HEK293 (cell line): ENCODE results near the gene SMTN.

Source experiments
- TCF7L2 ChIP-seq: IDR thresholded peaks from 2 replicates; pipeline ENCODE4 v1.6.1; 2011; ENCODE audit warnings: low read depth, mild to moderate bottlenecking, inconsistent platforms, low read length, moderate library complexity, borderline replicate concordance
- ZNF239 ChIP-seq: fragments of 450-650 bp; formaldehyde crosslinking; IDR thresholded peaks from 2 replicates; pipeline ENCODE4 v1.5.1; 2016; ENCODE audit warnings: missing biosample characterization, missing genetic modification characterization
- ZNF350 ChIP-seq: fragments of 450-650 bp; formaldehyde crosslinking; IDR thresholded peaks from 2 replicates; pipeline ENCODE4 v1.5.0; 2017; ENCODE audit warnings: missing biosample characterization, mild to moderate bottlenecking, missing genetic modification characterization
- ZNF626 ChIP-seq: fragments of 450-650 bp; sonication (Bioruptor Pico); formaldehyde crosslinking; IDR thresholded peaks from 2 replicates; pipeline ENCODE4 v1.5.1; 2018; ENCODE audit warnings: missing biosample characterization, missing genetic modification characterization, inconsistent platforms
- ZSCAN23 ChIP-seq: fragments of 450-650 bp; formaldehyde crosslinking; IDR thresholded peaks from 2 replicates; pipeline ENCODE4 v1.5.1; 2016; ENCODE audit warnings: missing biosample characterization, missing genetic modification characterization
- TF ChIP-seq, protein P1 (sequence below): fragments of 450-650 bp; formaldehyde crosslinking; IDR thresholded peaks from 2 replicates; pipeline ENCODE4 v1.5.1; 2016; ENCODE audit warnings: missing biosample characterization, missing genetic modification characterization
- TF ChIP-seq, protein P2 (sequence below): fragments of 450-650 bp; formaldehyde crosslinking; IDR thresholded peaks from 2 replicates; pipeline ENCODE4 v1.5.1; 2017; ENCODE audit warnings: missing biosample characterization, missing genetic modification characterization
- TF ChIP-seq, protein P3 (sequence below): fragments of 450-650 bp; formaldehyde crosslinking; IDR thresholded peaks from 2 replicates; pipeline ENCODE4 v1.5.1; 2016; ENCODE audit warnings: missing biosample characterization, missing genetic modification characterization
- TF ChIP-seq, protein P4 (sequence below): fragments of 450-650 bp; formaldehyde crosslinking; IDR thresholded peaks from 2 replicates; pipeline ENCODE4 v1.5.1; 2016; ENCODE audit warnings: missing biosample characterization, missing genetic modification characterization, borderline replicate concordance
- TF ChIP-seq, protein P5 (sequence below): fragments of 450-650 bp; formaldehyde crosslinking; IDR thresholded peaks from 2 replicates; pipeline ENCODE4 v1.5.1; 2016; ENCODE audit warnings: missing biosample characterization, missing genetic modification characterization

DNA sequence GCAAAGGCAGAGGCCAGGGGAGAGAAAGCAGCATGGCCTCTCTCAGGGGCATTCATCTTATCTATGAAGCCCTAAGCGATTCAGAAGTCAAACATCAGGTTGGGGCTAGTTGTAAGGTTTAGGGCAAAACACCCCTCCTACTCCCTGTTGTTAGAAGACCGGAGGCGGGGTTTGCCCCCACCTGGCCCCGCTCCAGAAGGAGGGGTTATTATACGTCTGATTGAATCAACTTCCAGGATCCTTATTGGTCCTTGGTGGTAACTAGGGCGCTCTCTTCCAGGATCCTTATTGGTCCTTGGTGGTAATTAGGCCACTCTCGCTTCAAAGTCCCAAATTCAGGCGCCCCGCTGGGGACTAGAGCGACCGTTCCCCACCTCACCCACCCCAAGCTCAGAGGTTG lies 12.1 kb upstream of the SMTN start:
- TF ChIP-seq, protein P1, sequence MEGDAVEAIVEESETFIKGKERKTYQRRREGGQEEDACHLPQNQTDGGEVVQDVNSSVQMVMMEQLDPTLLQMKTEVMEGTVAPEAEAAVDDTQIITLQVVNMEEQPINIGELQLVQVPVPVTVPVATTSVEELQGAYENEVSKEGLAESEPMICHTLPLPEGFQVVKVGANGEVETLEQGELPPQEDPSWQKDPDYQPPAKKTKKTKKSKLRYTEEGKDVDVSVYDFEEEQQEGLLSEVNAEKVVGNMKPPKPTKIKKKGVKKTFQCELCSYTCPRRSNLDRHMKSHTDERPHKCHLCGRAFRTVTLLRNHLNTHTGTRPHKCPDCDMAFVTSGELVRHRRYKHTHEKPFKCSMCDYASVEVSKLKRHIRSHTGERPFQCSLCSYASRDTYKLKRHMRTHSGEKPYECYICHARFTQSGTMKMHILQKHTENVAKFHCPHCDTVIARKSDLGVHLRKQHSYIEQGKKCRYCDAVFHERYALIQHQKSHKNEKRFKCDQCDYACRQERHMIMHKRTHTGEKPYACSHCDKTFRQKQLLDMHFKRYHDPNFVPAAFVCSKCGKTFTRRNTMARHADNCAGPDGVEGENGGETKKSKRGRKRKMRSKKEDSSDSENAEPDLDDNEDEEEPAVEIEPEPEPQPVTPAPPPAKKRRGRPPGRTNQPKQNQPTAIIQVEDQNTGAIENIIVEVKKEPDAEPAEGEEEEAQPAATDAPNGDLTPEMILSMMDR (tag by site-specific recombination): no peak
- TF ChIP-seq, protein P2, sequence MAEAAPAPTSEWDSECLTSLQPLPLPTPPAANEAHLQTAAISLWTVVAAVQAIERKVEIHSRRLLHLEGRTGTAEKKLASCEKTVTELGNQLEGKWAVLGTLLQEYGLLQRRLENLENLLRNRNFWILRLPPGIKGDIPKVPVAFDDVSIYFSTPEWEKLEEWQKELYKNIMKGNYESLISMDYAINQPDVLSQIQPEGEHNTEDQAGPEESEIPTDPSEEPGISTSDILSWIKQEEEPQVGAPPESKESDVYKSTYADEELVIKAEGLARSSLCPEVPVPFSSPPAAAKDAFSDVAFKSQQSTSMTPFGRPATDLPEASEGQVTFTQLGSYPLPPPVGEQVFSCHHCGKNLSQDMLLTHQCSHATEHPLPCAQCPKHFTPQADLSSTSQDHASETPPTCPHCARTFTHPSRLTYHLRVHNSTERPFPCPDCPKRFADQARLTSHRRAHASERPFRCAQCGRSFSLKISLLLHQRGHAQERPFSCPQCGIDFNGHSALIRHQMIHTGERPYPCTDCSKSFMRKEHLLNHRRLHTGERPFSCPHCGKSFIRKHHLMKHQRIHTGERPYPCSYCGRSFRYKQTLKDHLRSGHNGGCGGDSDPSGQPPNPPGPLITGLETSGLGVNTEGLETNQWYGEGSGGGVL (tag by site-specific recombination): no peak
- no peak for TF ChIP-seq ZNF239 (tag by site-specific recombination)
- TF ChIP-seq, protein P3, sequence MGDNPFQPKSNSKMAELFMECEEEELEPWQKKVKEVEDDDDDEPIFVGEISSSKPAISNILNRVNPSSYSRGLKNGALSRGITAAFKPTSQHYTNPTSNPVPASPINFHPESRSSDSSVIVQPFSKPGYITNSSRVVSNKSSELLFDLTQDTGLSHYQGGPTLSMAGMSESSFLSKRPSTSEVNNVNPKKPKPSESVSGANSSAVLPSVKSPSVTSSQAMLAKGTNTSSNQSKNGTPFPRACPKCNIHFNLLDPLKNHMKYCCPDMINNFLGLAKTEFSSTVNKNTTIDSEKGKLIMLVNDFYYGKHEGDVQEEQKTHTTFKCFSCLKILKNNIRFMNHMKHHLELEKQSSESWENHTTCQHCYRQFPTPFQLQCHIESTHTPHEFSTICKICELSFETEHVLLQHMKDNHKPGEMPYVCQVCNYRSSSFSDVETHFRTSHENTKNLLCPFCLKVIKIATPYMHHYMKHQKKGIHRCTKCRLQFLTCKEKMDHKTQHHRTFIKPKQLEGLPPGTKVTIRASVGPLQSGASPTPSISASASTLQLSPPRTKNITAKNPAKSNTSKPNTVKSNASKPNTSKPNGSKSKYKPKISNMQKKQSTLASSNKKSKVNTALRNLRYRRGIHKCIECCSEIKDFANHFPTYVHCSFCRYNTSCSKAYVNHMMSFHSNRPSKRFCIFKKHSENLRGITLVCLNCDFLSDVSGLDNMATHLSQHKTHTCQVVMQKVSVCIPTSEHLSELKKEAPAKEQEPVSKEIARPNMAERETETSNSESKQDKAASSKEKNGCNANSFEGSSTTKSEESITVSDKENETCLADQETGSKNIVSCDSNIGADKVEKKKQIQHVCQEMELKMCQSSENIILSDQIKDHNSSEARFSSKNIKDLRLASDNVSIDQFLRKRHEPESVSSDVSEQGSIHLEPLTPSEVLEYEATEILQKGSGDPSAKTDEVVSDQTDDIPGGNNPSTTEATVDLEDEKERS (tag by site-specific recombination): no peak
- no peak for TF ChIP-seq ZNF350 (tag by site-specific recombination)
- TF ChIP-seq, protein P4, sequence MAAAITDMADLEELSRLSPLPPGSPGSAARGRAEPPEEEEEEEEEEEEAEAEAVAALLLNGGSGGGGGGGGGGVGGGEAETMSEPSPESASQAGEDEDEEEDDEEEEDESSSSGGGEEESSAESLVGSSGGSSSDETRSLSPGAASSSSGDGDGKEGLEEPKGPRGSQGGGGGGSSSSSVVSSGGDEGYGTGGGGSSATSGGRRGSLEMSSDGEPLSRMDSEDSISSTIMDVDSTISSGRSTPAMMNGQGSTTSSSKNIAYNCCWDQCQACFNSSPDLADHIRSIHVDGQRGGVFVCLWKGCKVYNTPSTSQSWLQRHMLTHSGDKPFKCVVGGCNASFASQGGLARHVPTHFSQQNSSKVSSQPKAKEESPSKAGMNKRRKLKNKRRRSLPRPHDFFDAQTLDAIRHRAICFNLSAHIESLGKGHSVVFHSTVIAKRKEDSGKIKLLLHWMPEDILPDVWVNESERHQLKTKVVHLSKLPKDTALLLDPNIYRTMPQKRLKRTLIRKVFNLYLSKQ (tag by site-specific recombination): no peak
- TF ChIP-seq, protein P5, sequence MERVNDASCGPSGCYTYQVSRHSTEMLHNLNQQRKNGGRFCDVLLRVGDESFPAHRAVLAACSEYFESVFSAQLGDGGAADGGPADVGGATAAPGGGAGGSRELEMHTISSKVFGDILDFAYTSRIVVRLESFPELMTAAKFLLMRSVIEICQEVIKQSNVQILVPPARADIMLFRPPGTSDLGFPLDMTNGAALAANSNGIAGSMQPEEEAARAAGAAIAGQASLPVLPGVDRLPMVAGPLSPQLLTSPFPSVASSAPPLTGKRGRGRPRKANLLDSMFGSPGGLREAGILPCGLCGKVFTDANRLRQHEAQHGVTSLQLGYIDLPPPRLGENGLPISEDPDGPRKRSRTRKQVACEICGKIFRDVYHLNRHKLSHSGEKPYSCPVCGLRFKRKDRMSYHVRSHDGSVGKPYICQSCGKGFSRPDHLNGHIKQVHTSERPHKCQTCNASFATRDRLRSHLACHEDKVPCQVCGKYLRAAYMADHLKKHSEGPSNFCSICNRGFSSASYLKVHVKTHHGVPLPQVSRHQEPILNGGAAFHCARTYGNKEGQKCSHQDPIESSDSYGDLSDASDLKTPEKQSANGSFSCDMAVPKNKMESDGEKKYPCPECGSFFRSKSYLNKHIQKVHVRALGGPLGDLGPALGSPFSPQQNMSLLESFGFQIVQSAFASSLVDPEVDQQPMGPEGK (tag by site-specific recombination): no peak
- TF ChIP-seq TCF7L2: no peak
- no peak for TF ChIP-seq ZSCAN23 (tag by site-specific recombination)
- no peak for TF ChIP-seq ZNF626
